Muscle layer of duodenum (tissue), 2 donors: Measurements from ENCODE around the gene RPP25L.
A peak's percentile ranks its signal among the peaks of the same experiment; 100 is the strongest.

Experiments
- H3K27ac ChIP-seq: one replicate; pipeline ENCODE4 v1.7.0; 2013; ENCODE audit warnings: mild to moderate bottlenecking, low read length
- H3K27me3 ChIP-seq: one replicate; pipeline ENCODE4 v1.7.0; 2013; ENCODE audit warnings: low read depth, mild to moderate bottlenecking, control low read depth, low read length
- H3K36me3 ChIP-seq, 2 donors: one replicate each; pipeline ENCODE4 v1.7.0; 2013; ENCODE audit warnings: low read length in 2 of 2, control low read depth in 1 of 2, mild to moderate bottlenecking in 1 of 2; ENCODE audit not compliant: insufficient read depth in 2 of 2, control insufficient read depth in 1 of 2
- H3K4me1 ChIP-seq, 2 donors: one replicate each; pipeline ENCODE4 v1.7.0; 2013; ENCODE audit warnings: low read length in 2 of 2, mild to moderate bottlenecking in 2 of 2, control low read depth in 1 of 2, moderate library complexity in 1 of 2; ENCODE audit not compliant: insufficient read depth in 2 of 2, control insufficient read depth in 1 of 2
- H3K4me3 ChIP-seq, 2 donors: one replicate each; pipeline ENCODE4 v1.7.0; 2013; ENCODE audit warnings: low read length in 2 of 2, low read depth in 1 of 2, mild to moderate bottlenecking in 1 of 2
- H3K9me3 ChIP-seq, 2 donors: one replicate each; pipeline ENCODE4 v1.7.0; 2013; ENCODE audit warnings: low read length in 2 of 2, control low read depth in 1 of 2, mild to moderate bottlenecking in 1 of 2; ENCODE audit not compliant: control insufficient read depth in 1 of 2
- donor health status: healthy.

The RPP25L gene

DNA sequence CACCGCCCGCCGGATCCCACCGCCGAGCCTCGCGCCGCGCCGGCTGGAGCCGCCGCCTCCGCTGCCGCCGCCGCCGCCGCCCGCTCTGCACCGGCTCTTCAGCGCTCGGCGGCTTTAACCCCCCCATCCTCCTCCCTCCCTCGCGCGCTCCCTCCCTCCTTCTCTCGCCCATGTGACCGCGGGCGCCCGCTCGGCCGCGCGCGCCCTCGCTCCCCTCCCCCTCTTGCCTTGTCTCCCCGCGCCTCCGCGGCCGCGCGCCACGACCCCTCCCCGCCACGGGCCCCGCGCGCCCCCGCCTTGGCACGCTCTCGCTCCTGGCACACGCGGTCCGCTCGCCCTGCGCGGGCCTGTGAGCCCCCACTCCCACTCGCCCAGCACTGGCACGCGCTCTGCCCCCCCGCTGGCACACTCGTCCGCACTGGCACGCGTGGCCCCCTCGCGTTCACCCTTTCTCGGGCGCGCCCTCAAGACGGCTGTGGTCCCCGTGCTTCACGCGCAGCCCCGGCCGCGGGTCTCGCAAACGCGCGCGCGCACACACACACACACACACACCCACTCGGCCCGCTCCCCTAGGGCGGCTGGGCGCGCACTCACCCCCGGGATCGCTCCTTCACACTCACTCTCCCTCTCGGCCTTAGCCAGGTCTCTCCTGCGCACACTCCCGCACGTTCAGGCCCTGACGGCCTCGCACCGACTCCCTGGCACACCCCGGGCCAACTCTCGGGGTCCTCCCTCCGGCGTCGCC is 22.1 kb downstream of the RPP25L start, which contains the start of gene CNTFR:
Gene CNTFR, minus strand, starts transcription at position 89 of the 745 bp plus-strand sequence. CDS start 20,743 bp downstream, outside the sequence.
- Histone ChIP-seq H3K27me3 (peaks cover 58% of the 10 kb centered on the region), H3K27ac (no peak within 1 kb of the TSS), H3K4me3 (peak within 1 kb of the TSS; percentile 33 to 67), H3K36me3 (no peaks in the 10 kb centered on the region), H3K9me3 (no peaks in the 10 kb centered on the region), H3K4me1 (peaks cover 0 to 49% of the 10 kb centered on the region in 2 donors)

DNA sequence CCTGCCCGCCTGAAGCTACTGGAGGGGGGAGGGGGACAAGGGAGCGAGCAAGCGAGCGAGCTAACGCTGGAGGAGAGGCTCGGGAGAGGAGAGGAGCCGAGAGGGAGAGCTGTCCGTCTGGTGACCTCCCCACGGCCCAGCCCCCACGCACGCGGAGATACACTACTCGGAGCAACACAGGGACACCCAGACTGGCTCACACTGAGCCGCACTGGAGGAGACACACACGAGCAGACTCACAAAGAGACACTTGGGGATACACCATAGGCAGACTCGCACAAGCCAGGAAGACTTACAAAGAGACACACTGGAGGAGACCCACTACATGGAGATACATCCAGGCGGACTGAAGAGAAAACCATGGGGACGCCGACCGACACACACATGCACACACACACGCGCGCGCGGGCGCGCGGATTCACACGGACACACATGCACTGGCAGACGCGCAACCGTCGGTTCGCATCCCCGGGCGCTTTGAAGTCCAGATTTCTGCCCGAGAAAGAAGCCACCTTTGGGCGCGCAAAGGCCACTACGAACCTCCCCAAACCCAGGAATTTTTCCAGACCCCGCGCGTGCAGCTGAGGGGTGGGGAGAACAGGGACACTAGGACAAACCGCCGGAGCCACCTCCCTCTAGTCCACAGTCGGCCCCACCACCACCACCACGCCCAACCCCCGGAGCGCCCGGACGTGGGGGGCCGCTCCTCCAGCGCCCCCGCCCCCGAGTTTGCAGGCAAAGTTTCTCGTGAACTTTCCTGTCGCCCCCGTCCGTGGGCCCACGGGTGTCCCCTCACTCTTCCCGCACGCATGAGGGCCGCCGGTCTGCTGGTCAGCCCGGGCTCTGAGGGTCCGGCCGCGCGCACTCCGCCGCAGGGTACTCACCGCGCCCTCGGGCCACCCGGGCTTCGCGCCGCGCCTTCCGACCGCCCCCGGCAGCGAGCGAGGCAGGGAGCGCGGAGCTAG is 22.9 kb downstream of the RPP25L start:
- H3K4me1 ChIP-seq: peaks cover 0 to 49% of the 10 kb centered on the region in 2 donors
- peak overlapping the region; percentile 30 to 67 for H3K4me3 ChIP-seq
- H3K36me3 ChIP-seq: no peaks in the 10 kb centered on the region
- H3K27ac ChIP-seq: no peak overlapping the region
- H3K9me3 ChIP-seq: no peaks in the 10 kb centered on the region
- peaks cover 62% of the 10 kb centered on the region for H3K27me3 ChIP-seq

DNA sequence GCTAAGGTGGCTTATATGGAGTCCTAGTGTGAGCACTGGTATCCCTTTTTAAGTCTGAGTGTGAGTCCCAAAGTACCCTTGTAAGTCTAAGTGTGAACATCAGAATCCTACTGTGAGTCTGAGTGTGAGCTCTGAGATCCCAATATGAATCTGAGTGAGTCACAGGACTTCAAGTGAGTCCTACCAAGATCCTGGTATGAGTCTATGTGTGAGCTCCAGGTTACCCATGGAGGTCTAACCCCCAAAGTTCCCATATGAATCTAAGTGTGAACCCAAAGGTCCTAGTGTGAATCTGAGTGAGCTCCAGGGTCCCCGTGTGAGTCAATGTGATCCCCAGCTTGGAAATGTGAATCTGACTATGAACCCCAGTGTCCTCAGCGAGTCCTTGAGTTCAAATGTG is 24.6 kb downstream of the RPP25L start:
- Histone ChIP-seq H3K27me3 (peaks cover 58% of the 10 kb centered on the region), H3K36me3 (no peaks in the 10 kb centered on the region), H3K4me3 (no peak overlapping the region), H3K27ac (no peak overlapping the region), H3K9me3 (no peaks in the 10 kb centered on the region), H3K4me1 (peaks cover 0 to 38% of the 10 kb centered on the region in 2 donors)

DNA sequence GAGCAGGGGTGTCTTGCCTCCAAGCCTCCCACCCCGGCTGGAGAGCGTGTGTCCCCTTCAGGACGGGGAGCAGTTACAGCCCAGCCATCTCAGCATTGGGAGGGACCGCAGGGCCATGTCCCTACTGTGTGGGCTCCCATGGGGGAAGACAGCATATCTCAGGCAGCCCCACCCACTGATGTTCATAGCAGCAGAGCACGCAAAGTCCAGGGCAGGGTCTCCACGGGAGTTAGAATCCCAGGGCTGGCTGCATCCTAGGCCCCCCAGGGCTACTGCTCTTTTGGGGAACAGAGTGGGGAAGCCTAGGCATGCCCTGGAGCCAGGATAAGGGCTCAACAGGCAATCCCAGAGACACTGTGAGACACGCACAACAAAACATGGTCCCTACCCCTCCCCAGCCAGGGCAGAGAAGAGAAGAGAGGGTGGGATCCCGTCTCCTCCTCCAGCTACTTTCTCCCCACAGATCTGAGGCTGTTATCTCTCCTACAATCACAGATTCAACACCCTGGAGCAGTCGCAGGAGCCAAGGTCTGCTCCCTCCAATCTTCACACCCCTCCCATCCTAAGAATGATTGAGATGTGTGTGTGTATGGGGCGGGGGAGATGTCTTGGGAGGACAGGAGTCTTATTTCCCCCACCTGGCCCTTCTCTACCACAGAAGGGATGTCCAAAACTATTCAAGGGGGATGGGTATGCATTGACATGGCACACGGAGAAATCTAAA is 25.8 kb downstream of the RPP25L start:
- H3K4me1 ChIP-seq: peaks cover 0 to 27% of the 10 kb centered on the region in 2 donors
- H3K36me3 ChIP-seq: no peaks in the 10 kb centered on the region
- H3K27ac ChIP-seq: no peak overlapping the region
- H3K9me3 ChIP-seq: no peaks in the 10 kb centered on the region
- no peak overlapping the region for H3K4me3 ChIP-seq
- peaks cover 54% of the 10 kb centered on the region for H3K27me3 ChIP-seq

DNA sequence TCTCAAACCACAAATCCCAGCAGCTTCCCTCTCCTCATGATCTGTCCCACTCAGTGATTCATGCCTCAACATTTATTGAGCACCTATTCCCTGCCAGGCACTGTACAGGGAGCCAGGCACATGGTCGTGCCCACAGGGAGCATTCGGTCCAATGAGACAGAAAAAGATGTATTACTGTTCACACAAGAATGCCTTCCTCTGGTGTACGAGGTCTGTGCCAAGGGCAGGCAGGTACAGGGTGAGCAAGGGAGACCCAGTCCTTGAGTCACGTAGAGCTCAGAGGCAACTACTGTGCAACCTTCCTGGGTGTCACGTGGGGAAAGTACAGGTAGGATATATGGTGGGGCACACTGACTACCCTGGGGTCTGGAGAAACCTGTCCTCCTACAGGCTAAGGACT is 26.9 kb downstream of the RPP25L start:
- Histone ChIP-seq H3K4me3 (no peak overlapping the region), H3K27me3 (peaks cover 49% of the 10 kb centered on the region), H3K4me1 (peaks cover 0 to 15% of the 10 kb centered on the region in 2 donors), H3K27ac (no peak overlapping the region), H3K9me3 (no peaks in the 10 kb centered on the region), H3K36me3 (no peaks in the 10 kb centered on the region)

DNA sequence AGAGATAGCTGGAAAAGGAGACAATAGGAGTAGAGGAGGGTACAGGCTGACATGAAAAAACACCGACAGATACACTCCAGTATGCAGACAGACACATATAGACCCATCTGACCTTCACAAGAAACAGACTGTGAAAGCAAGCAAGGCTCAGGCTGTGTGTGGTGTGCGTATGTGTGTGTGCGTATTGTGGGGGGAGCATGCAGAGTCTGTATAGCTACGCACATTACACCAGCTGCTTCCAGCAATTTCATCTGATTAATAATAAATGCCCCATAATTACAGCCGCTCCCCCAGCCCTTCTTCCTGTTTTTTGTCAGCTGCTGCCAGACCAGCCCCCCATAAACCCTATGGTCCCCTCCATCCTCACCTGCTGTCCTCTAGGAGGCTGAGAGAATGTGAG is 29.1 kb downstream of the RPP25L start:
- peaks cover 48% of the 10 kb centered on the region for H3K27me3 ChIP-seq
- peaks cover 0 to 13% of the 10 kb centered on the region in 2 donors for H3K4me1 ChIP-seq
- no peaks in the 10 kb centered on the region for H3K36me3 ChIP-seq

DNA sequence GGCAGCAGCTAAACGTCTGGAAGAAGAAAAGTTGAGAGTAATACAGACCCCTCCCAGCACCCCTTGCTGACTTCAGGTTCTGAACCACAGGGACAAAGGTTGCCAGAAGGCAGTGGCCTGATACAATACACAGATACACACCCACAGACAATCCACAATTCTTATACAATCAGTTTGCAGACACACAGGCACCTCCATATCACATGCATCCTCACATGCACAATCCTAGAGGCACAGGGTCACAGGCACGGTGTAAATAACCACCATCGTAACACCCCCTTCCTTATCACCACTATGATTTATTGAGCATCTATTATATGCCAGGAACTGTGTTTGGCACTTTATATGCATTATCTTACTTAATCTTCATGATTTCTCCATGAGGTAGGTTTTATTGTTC is 30.6 kb downstream of the RPP25L start:
- H3K9me3 ChIP-seq: no peaks in the 10 kb centered on the region
- H3K27ac ChIP-seq: no peak overlapping the region
- H3K36me3 ChIP-seq: no peaks in the 10 kb centered on the region
- H3K4me3 ChIP-seq: no peak overlapping the region
- peaks cover 0 to 13% of the 10 kb centered on the region in 2 donors for H3K4me1 ChIP-seq
- peaks cover 41% of the 10 kb centered on the region for H3K27me3 ChIP-seq

More for the DNA sequence above, 29.1 kb downstream of the RPP25L start:
- H3K9me3 ChIP-seq: no peaks in the 10 kb centered on the region
- H3K27ac ChIP-seq: no peak overlapping the region
- no peak overlapping the region for H3K4me3 ChIP-seq

DNA sequence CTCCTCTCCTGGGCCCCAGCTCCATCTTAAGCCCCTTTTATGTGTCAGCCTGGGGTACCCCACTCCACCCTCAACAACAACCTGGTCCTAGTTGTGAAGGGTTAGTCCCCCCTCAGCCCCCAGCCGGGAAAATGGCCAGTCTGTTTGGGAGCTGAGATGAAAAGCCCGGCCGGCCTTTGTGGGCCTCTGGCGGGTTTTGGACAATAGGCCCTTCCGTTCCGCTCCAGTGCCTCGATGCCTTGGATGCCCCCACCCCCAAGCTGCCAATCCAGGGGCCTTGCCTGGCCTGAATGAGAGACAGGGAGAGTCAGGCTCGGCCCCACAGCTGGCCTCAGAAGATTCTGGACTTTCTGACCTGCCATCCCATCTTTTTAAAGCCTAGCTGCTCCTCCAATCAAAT is 31.5 kb downstream of the RPP25L start:
- Histone ChIP-seq H3K27ac (no peak overlapping the region), H3K27me3 (peaks cover 32% of the 10 kb centered on the region), H3K36me3 (no peaks in the 10 kb centered on the region), H3K4me3 (no peak overlapping the region), H3K9me3 (no peaks in the 10 kb centered on the region), H3K4me1 (peaks cover 0 to 13% of the 10 kb centered on the region in 2 donors)

DNA sequence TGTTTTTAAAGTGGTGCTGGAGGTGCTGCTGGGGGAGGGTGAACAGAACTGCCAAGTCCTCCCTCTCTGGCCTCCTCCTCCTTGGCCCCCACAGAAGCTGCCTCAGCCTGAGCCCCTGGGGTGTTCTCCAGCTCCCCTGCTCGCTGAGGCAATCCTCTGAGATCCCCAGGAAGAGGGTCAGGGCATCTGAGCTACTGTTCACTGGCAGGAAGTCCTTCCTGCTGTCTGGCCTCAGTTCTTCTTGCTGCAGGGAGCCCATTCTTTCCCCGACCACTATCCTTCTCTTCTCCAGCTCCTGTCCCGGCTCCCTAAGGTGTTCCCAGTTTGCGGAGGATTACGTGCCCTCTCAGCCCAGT is 32.1 kb downstream of the RPP25L start:
- peaks cover 28% of the 10 kb centered on the region for H3K27me3 ChIP-seq

DNA sequence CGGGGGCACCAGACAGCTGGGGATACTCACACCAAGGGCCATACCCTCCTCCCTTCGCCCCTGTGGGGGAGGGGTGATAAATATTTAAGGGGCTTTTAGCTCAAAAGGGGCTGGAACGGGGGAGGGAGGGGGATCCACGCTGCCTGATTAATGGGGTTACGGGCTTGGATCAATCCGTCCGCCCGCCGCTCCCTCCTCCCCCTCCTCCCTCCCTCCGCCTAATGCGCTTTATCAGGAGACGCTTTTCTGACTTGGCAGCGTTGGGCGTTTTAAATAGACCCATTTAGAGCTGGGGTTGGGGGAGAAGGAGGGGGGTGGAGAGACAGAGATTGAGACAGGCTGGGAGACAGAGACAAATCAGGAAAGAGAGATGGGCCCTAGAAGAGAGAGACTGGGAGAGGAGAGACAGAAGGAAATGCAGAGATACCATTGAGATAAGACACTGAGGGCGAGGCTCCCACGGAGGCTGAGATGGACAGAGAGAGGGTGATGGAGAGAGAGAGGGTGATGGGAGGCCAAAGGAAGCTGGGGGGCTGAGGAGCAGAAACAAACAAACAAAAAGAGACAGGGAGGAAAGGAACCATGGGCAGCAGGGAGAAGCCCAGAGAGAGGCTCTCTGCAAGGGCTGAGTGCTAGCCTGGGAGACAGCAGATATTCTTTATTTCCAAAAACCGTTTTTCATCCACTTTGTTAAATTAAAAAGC is 32.6 kb downstream of the RPP25L start:
- Histone ChIP-seq H3K27me3 (peaks cover 25% of the 10 kb centered on the region), H3K4me3 (no peak overlapping the region), H3K36me3 (no peaks in the 10 kb centered on the region), H3K4me1 (peaks cover 0 to 13% of the 10 kb centered on the region in 2 donors), H3K9me3 (no peaks in the 10 kb centered on the region), H3K27ac (no peak overlapping the region)

More for the DNA sequence above, 32.1 kb downstream of the RPP25L start:
- H3K27ac ChIP-seq: no peak overlapping the region
- no peaks in the 10 kb centered on the region for H3K9me3 ChIP-seq
- H3K36me3 ChIP-seq: no peaks in the 10 kb centered on the region
- no peak overlapping the region for H3K4me3 ChIP-seq
- peaks cover 0 to 13% of the 10 kb centered on the region in 2 donors for H3K4me1 ChIP-seq
